C1 segment of cervical spinal cord (tissue), 14 donors: ENCODE measurements around the gene RNF43.
A peak's percentile ranks its signal among the peaks of the same experiment; 100 is the strongest.

Source experiments
- DNase-seq, 14 donors: peaks; one replicate each; lab custom pipeline; 2025; lab: John Stamatoyannopoulos, UW

RNF43 gene

GRCh38 chr17:58417300-58418092 lies at the start of gene RNF43:
RNF43 (minus strand) TSS chr17:58417534; CDS start chr17:58415577, 1,957 bp downstream.
- peak in 12 of 14 donors; percentile 31 to 97 (median 58) for DNase-seq

GRCh38 chr17:58455491-58455890 lies 38.2 kb upstream of the RNF43 start:
- no peak for DNase-seq

GRCh38 chr17:58452738-58453137 lies 35.4 kb upstream of the RNF43 start:
- no peak for DNase-seq

GRCh38 chr17:58447039-58447975 lies 30.0 kb upstream of the RNF43 start:
- DNase-seq = peak in 5 of 14 donors; percentile 0 to 9 (median 3)

- DNase-seq = no peak
Measured at GRCh38 chr17:58446086-58446485, 28.8 kb upstream of the RNF43 start.

- no peak for DNase-seq
Measured at GRCh38 chr17:58436805-58437239, 19.5 kb upstream of the RNF43 start.

- DNase-seq = no peak
Measured at GRCh38 chr17:58436245-58436644, 18.9 kb upstream of the RNF43 start.

GRCh38 chr17:58432806-58433573 lies 15.7 kb upstream of the RNF43 start:
- DNase-seq = no peak

GRCh38 chr17:58427807-58428206 lies 10.5 kb upstream of the RNF43 start:
- no peak for DNase-seq

- no peak for DNase-seq
Measured at GRCh38 chr17:58421711-58422110, 4.4 kb upstream of the RNF43 start.

GRCh38 chr17:58420827-58421226 lies 3.5 kb upstream of the RNF43 start:
- DNase-seq = no peak

GRCh38 chr17:58416937-58417299 lies 416 bp downstream of the RNF43 start:
- DNase-seq = no peak

- no peak for DNase-seq
Measured at GRCh38 chr17:58416396-58416795, 938 bp downstream of the RNF43 start.

GRCh38 chr17:58415371-58416055 lies 1.8 kb downstream of the RNF43 start:
- peak in 1 of 14 donors; percentile 63 for DNase-seq

- peak in 1 of 14 donors; percentile 68 for DNase-seq
Measured at GRCh38 chr17:58414596-58414997, 2.7 kb downstream of the RNF43 start.

- DNase-seq = peak in 1 of 14 donors; percentile 10
Measured at GRCh38 chr17:58413684-58414083, 3.6 kb downstream of the RNF43 start.

GRCh38 chr17:58412961-58413586 lies 4.3 kb downstream of the RNF43 start:
- DNase-seq = peak in 1 of 14 donors; percentile 7

GRCh38 chr17:58412064-58412703 lies 5.2 kb downstream of the RNF43 start:
- DNase-seq = no peak

- DNase-seq = peak in 1 of 14 donors; percentile 6
Measured at GRCh38 chr17:58411408-58411894, 5.9 kb downstream of the RNF43 start.
